GM10248 (cell line): ENCODE data around the gene PACSIN1.

ENCODE experiments used
- CTCF ChIA-PET: fragments of 300-600 bp; sonication (Branson Sonifier 250); formaldehyde crosslinking; extraction: SDS; loops from one replicate; lab custom pipeline; 2021; ENCODE audit warnings: antibody characterized with exemption; lab: Yijun Ruan, JAX
- POLR2A ChIA-PET: fragments of 350-650 bp; sonication (Branson Sonifier 250); formaldehyde crosslinking; extraction: SDS; loops from one replicate; lab custom pipeline; 2020; ENCODE audit warnings: antibody characterized with exemption; lab: Yijun Ruan, JAX
- DNase-seq: peaks from one replicate; pipeline ENCODE4 v3.0.0; 2012; ENCODE audit errors: extremely low spot score
- TF ChIP-seq, protein P1 (sequence below): IDR thresholded peaks from 2 replicates; pipeline ENCODE4 v1.5.1; 2012; ENCODE audit warnings: mild to moderate bottlenecking, low read depth; ENCODE audit errors: extremely low read depth, missing control alignments, control extremely low read depth

PACSIN1 gene

DNA sequence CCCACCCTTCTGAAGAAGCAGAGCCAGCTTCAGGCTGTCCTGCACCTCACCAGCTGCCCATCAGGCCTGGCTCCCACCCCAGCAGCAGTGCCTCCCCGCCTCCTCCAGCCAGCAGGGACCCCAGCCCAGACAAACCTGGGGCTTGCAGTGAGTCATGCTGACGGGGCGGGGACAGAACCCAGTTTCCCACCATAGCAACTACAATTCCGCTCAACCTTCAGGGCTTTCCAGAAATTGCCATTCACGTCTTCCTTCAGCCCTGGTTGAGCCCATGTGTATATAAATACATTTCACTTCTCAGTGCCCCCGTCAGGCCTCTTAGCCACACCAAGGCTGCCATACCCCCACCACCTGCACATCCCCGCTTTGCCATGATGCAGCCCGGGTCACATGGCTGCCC, 85.8 kb downstream of the PACSIN1 start:
- CTCF ChIA-PET = no interaction called here
- POLR2A ChIA-PET = no interaction called here
- DNase-seq = no peak
- TF ChIP-seq, protein P1, sequence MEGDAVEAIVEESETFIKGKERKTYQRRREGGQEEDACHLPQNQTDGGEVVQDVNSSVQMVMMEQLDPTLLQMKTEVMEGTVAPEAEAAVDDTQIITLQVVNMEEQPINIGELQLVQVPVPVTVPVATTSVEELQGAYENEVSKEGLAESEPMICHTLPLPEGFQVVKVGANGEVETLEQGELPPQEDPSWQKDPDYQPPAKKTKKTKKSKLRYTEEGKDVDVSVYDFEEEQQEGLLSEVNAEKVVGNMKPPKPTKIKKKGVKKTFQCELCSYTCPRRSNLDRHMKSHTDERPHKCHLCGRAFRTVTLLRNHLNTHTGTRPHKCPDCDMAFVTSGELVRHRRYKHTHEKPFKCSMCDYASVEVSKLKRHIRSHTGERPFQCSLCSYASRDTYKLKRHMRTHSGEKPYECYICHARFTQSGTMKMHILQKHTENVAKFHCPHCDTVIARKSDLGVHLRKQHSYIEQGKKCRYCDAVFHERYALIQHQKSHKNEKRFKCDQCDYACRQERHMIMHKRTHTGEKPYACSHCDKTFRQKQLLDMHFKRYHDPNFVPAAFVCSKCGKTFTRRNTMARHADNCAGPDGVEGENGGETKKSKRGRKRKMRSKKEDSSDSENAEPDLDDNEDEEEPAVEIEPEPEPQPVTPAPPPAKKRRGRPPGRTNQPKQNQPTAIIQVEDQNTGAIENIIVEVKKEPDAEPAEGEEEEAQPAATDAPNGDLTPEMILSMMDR = no peak

DNA sequence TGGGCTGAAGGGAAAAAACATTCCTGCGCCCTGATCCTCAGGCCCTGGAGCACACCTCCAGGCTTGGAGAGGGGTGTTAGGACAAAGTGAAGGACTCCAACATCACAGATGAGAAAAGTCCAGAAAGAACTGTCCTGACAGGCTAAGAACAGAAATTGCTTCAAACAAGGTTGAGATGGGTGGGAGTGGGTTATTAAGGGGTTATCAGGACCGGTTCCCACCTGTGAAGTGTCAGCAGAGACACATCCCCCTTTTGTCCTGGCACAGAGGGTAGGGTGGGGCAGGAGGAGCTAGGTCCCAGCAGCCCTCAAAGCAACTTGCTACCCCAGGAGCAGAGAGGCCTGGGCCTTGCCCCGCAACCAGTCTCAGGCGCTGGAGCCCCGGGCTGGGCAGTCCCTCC, 86.7 kb downstream of the PACSIN1 start:
- CTCF ChIA-PET = no interaction called here
- TF ChIP-seq, protein P1 = no peak
- DNase-seq = no peak
- POLR2A ChIA-PET = no interaction called here

DNA sequence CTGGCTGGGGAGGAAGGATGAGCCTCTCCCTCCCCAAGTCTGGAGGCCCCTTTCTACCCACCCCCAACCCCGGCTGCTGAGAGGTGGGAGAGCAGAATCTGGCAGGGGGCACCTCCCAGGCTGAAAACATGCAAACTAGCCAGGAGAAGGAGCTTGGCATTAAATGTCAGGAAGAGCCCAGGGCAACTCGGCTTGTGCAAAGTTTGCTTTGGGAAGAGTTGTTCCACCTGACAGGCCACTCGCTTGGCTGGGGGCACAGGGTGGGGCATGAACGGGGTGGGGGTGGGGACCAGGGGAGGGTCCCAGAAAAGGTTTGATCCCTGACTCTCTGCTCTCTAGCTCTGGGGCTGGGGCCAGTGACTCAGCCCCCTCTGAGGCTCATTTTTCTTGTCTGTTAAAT, 87.3 kb downstream of the PACSIN1 start:
- ChIA-PET CTCF (no interaction called here), POLR2A (no interaction called here)
- TF ChIP-seq, protein P1 = no peak
- DNase-seq = no peak

DNA sequence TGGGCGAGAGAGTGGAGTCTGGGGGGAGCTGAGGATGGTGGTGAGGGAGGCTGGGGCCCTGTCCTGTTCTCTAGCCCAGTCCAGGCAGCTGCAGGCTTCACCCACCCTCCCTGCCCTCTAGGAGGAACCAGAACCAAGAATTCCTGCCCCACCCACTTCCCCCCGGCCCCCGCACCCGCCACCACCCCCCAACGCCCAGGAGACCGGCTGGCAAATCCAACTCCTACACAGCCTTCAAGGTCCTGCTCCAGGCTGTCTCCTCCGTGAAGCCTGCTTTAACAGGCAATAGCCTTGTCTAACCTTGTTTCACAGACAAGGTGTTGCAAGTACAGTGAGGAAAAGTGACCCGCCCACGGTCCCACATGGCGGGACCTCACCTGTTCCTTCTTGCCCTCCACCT, 87.9 kb downstream of the PACSIN1 start:
- ChIA-PET POLR2A (no interaction called here), CTCF (no interaction called here)
- TF ChIP-seq, protein P1 = no peak

DNA sequence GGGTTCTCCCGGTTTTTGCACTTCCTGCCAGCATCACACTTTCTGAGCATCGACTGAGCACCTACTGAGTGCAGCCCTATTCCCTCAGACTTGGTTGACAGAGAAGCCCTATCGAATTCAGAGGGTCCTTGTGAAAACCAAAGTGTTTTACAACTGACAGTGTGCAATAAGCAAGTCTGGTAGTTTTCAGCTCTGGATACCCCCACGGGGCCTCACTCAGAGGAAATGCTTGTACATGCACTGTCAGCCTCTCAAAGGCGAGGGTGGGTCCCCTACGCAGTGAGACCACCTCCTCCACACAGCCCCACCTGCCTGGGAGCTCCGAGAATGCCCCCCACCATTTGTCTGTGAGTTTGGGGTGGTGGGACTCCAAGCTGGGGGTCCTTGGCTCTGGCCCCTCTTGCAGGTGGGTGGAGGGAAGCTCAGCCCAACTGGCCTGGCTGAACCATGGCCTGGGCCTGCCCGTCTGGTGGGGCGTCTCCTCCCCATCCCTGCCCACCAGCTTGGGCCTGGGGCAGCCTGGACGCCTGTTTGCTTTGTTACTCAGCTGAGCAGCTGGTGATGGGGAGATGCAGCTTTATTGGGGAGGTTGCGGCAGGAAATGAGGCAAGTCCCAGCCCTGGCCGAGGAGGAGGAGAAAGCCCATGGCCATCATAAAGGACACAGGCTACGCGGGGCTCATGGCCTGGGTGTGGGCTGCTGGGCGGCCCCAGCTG, 88.6 kb downstream of the PACSIN1 start:
- ChIA-PET POLR2A (no interaction called here), CTCF (interaction anchor here (0.9 kb wide), 1 partner anchor 49 kb away, joined by 3 read pairs; no protein-coding TSS in a partner anchor)
- TF ChIP-seq, protein P1 = no peak
- no peak for DNase-seq

More for the DNA sequence above, 87.9 kb downstream of the PACSIN1 start:
- DNase-seq = no peak

DNA sequence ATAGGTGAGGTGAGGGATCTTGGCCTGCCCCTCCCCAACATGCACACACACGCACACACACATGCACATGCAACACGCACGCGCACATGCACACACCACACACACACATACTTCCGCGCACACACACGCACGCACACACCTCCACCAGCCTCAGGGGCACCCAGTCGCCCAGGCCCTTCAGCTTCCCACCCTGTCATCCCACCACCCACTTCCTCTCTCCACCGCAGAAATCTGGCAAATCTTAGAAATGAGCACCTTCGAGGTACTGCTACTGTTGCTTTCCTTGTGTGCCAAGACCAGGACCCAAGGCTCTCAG, 89.1 kb downstream of the PACSIN1 start:
- ChIA-PET POLR2A (no interaction called here), CTCF (interaction anchor here (0.9 kb wide), 1 partner anchor 49 kb away, joined by 3 read pairs; no protein-coding TSS in a partner anchor)
- no peak for DNase-seq
- TF ChIP-seq, protein P1 = no peak

DNA sequence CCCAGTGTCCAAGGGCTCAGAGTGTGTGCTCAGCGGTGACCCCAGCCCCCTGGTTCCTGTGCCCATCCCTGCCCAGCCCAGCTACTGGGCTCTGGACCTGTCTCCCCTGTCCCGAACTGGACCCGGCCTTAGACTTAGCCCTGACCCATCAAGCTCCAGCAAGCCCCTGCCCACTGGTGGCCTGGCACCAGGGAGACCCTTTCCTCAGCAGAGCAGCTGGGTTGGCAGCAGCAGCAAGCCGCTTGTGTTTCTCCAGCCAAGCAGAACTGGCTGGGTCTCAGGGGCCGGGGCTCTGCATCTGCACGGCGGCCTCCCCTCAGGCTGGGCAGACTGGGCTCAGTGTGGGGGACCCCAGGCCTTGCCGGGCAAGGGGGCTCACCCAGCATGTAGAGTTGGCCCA, 89.5 kb downstream of the PACSIN1 start:
- DNase-seq = no peak
- ChIA-PET CTCF (interaction anchor here (0.9 kb wide), 1 partner anchor 49 kb away, joined by 3 read pairs; no protein-coding TSS in a partner anchor), POLR2A (no interaction called here)
- TF ChIP-seq, protein P1 = no peak
